Upper lobe of left lung (tissue), 4 donors: ENCODE results near the gene TCEANC.

Experiments used
- CTCF ChIP-seq, 6 experiments: fragments of 450-650 bp in 4 of 6; fragments of 200-600 bp in 2 of 6; sonication (generic) in 2 of 6; IDR thresholded peaks; one replicate each; pipeline ENCODE4 v1.5.1; 2016 to 2019; ENCODE audit warnings: antibody characterized with exemption in 6 of 6
- EP300 ChIP-seq, 4 donors: sonication (generic); formaldehyde crosslinking; IDR thresholded peaks; one replicate each; pipeline ENCODE4 v1.5.1; 2017; ENCODE audit warnings: antibody characterized with exemption in 4 of 4, control low read depth in 2 of 4
- POLR2AphosphoS5 ChIP-seq, 2 donors: sonication (generic); formaldehyde crosslinking; IDR thresholded peaks; one replicate each; pipeline ENCODE4 v1.5.1; 2017; ENCODE audit warnings: antibody characterized with exemption in 2 of 2

- TF ChIP-seq EP300 (IDR thresholded peaks at IDR 0.05) (no peak), CTCF (IDR thresholded peaks at IDR 0.05) (no peak), POLR2AphosphoS5 (IDR thresholded peaks at IDR 0.05) (no peak)
These were observed 9.4 kb downstream of the TCEANC start for GRCh38 chrX:13662355-13662791.
